T-helper 2 cell treated with Interferon-gamma antibody and Interleukin-4, amounts not matched to agents 100 ng/mL and 5 ng/mL, for 36 hours (primary cell): ENCODE results near the gene PUM1. TPM values are rescaled to one million over a fixed set of nuclear protein-coding genes. Genes with fewer than 3 reads are reported as not detected.

Experiments used
- intact Hi-C: fragments of 100-400 bp; cut with micrococcal nuclease; formaldehyde crosslinking; loops from one replicate; pipeline ENCODE4 v1.15.1; 2023
- total RNA-seq: library from RNA; stranded (reverse); gene quantifications from 2 replicates; pipeline ENCODE4 v1.2.3, GENCODE V29; 2022

Gene PUM1
- total RNA-seq, 1 donor from 2014 or later, result 117 TPM

- intact Hi-C loops, result no loop called here
These were observed 156.0 kb downstream of the PUM1 start for GRCh38 chr1:30909365-30910068.

DNA sequence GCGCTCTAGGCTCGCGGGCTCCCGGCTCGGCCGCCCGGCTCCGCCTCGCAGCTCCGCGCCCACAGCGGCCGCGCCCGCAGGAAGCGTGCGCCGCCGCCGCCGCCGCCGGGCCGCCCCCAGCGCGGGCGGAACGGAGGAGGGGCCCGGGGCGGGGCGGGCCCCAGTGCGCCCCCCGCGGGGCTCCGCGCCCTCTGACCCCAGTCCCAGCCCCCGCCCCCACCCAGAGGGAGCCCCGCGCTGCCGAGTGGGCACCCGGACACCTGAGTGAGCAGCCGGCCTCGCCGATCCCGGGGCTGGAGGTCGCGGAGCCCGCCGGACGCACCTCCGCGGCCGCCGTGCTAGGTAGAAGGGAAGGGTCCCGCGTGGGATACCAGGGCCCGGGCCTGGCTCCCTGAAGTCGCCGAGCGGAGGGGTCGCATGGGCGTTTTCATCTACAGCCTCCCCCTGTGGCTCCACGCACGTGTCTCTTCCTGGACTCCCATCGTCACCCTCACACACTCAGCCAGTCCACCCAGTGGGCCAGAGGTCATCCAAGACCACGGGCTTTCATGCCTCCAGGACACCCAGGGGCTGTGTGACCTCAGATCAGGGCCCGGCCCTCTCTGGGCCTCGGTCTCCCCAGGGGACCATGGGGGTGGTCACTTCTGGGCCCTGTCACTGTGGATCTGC is 156.7 kb downstream of the PUM1 start, which contains the start of gene SDC3:
TSS of gene SDC3 (minus strand) at position 63 of the 669 bp plus-strand sequence. CDS start 172 bp downstream, outside the sequence.
- intact Hi-C loops, result no loop called here

DNA sequence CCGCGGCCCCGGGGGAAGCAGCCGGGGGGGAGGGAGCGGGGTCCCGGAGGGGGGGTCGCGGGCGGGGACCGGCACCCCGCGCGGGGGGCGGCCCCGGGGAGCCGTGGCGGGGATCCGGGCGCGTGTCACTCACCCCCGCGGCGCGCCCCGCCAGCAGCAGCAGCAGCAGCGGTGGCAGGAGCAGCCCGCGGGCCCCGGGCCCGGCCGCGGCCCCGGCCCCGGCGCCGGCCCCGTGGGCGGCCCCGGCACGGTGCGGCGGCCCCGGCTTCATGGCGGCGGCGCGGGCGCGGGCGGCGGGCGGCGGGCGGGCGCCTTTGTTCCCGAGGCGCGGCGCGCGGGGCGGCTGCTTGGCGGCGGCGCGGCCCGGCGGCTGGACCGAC is 157.2 kb downstream of the PUM1 start:
- intact Hi-C loops, result no loop called here

DNA sequence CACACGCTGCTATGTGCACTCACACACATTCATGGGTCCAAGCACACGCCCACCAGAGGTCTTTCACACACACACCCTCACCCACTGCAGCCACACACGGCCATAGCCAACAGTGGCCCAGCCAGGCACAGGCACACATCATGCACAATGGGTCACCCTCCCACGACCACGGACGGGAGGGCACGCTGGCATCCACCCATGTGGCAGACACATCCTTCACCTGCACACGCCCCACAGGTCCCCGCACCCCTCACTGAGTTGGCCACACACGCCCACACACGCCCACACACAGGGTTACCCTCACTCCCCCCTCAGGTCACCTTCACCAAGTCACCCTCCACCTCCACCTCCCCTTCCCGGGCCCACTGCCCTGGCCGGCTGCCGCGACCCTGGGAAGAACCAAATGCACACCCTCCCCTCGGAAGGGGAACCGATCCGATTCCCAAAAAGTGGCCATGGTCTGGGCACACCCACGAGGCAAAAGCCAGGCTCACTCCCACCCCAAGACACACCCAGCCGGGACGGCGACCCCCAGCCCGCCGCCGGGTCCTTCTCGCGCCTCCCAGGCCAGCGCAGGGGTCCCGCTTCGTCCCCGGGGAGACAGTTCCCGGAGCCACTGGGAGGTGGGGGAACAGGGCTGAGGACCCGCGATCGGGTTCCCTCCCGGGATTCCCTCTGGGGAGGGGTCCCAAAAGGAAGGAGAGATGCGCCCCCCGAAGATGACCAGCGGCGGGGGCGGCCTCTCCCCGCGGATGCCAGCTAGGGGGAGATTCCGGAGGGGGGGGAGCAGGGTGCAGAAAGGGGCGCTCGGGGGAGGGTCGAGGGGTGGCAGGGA is 157.8 kb downstream of the PUM1 start:
- intact Hi-C loops, result no loop called here

GRCh38 chr1:30906631-30907441 is 158.7 kb downstream of the PUM1 start:
- intact Hi-C loops, result no loop called here

GRCh38 chr1:30905916-30906620 is 159.4 kb downstream of the PUM1 start:
- intact Hi-C loops, result no loop called here

- intact Hi-C loops, result no loop called here
These were observed 160.1 kb downstream of the PUM1 start for GRCh38 chr1:30905403-30905802.

DNA sequence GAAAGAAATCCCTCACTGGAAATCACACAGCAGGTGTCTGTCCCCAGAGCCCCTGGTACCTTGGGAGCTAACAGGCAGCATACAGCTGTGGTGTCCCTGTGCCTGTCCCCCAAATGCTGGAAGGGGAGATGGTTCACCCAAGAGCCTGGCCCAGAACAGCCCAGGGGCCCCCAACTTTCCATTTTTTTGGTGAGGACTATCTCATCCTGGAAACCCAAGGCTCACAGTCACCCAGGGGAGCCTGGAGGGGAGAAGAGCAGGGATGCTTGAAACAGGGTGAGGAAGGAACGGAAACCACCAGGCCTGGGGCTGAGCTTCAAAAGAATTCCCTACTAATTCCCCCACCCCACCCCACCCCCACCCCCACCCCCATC is 160.6 kb downstream of the PUM1 start:
- intact Hi-C loops, result no loop called here

DNA sequence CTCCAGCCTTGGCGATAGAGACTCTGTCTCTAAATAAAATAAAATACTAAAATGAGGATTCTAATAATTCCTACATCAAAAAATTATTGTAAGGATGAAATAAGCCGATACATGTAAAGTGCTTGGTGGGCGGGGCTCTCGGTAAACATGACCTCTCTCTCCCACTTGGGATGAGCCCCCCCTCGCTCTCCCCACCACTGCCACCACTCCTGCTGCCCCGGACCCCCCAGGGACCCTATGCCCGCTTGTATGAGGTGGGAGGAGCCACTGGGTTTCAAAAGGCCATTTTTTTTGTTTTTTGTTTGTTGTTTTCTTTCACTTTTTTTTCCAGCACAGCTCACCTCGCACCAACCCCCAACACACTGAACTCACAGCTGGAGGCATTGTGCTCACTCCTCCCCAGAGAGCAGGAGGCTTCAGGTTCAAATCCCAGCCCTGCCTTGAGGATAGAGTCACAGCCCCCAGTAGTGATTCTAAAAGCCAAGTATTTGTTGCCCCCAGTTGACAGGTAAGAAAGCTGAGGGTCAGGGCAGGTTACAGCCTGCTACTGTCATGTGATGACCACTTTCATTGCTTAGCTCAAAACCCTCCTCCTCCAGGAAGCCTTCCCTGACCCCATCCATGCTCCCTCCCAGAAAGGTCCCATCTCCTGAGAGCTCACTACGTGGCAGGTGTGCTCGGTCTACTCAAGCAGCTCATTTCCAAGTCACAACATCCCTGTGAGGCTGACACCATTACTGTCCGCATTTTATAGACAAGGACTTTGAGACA is 161.1 kb downstream of the PUM1 start:
- intact Hi-C loops, result no loop called here

DNA sequence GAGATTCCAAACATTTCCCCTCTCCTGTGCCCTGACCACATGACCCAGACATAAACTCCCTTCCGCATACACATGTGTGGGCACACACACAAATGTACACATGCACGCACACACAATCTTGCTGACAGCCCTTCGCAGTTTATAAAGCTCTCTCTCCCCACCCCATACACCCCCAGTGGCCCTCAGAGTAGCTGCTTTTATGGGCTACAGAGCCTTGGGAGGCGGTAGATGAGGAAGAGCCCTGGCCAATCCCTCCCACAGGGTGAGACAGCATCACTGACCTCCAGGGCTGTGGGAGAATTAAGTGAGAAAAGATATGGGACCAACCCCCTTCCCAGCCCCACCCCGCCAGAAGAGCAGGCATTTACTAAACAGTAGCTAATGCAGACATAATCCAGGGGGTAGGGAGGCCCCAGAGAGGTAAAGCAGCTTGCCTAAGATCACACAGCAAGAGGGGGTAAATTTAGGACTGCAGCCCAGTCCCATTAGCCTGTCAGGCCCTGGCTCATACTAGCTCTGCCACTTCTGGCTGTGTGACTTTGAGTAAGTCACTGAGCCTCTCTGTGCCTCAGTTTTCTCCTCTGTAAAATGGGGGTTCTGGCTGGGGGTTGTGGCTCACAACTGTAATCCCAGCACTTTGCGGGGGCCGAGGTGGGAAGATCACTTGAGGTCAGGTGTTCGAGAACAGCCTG is 162.0 kb downstream of the PUM1 start:
- intact Hi-C loops, result no loop called here

- intact Hi-C loops, result no loop called here
These were observed 162.8 kb downstream of the PUM1 start for GRCh38 chr1:30902593-30903290.

- intact Hi-C loops, result no loop called here
These were observed 163.5 kb downstream of the PUM1 start for GRCh38 chr1:30901798-30902581.

DNA sequence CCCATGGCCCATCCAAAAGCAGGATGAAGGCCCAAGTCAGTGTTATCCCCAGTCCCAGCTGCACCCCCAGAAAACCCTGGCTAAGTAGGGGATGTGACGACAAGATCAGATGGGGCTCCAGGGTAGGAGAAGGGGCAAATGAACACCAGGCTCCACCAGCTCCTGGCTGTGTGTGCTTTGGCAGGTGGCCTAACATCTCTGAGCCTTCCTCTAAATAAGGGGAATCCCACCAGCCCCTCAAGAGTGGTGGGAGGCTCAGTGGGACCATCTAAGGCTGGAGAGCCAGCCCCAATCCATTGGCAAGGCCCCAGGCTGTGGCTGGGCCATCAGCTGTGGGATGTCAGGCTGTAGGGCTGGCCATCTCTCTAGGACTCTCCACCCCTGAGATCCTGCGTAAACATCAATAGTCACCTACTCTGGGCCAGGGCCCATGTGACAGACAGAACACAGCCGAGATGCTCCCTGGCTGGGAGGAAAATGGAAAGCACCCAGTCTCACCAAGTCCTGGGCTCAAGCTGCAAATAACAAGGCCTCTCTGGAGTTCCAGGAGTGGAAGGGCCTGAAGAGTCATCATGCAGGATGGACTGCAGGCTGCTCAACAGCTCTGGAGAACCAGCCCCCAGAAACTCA is 164.5 kb downstream of the PUM1 start:
- intact Hi-C loops, result no loop called here

GRCh38 chr1:30900486-30900885 is 165.0 kb downstream of the PUM1 start:
- intact Hi-C loops, result no loop called here

GRCh38 chr1:30899577-30900389 is 165.7 kb downstream of the PUM1 start:
- intact Hi-C loops, result no loop called here

- intact Hi-C loops, result no loop called here
These were observed 167.3 kb downstream of the PUM1 start for GRCh38 chr1:30898031-30898815.
